Raji (cell line): ENCODE measurements around the gene GRIA4.

Source experiments
- POLR2A ChIP-seq: IDR thresholded peaks from 2 replicates; pipeline ENCODE4 v1.6.1; 2011; ENCODE audit warnings: low read depth, low read length, control low read depth; ENCODE audit not compliant: insufficient read depth

Gene GRIA4

GRCh38 chr11:105937331-105937730, 327.5 kb downstream of the GRIA4 start:
- TF ChIP-seq POLR2A = no peak

- no peak for TF ChIP-seq POLR2A
Observed at GRCh38 chr11:105937738-105938137, 327.9 kb downstream of the GRIA4 start.

- no peak for TF ChIP-seq POLR2A
Observed at GRCh38 chr11:105942921-105943320, 333.0 kb downstream of the GRIA4 start.

GRCh38 chr11:105948918-105949590, 339.2 kb downstream of the GRIA4 start:
- no peak for TF ChIP-seq POLR2A

GRCh38 chr11:105953886-105954285, 344.0 kb downstream of the GRIA4 start:
- no peak for TF ChIP-seq POLR2A

- no peak for TF ChIP-seq POLR2A
Observed at GRCh38 chr11:105960252-105961245, 350.7 kb downstream of the GRIA4 start.

- no peak for TF ChIP-seq POLR2A
Observed at GRCh38 chr11:105968021-105968697, 358.3 kb downstream of the GRIA4 start.

GRCh38 chr11:105969756-105970155, 359.9 kb downstream of the GRIA4 start:
- no peak for TF ChIP-seq POLR2A

GRCh38 chr11:105975128-105975527, 365.3 kb downstream of the GRIA4 start:
- TF ChIP-seq POLR2A = no peak

- TF ChIP-seq POLR2A = no peak
Observed at GRCh38 chr11:105979997-105980703, 370.3 kb downstream of the GRIA4 start.

- TF ChIP-seq POLR2A = no peak
Observed at GRCh38 chr11:105986554-105986953, 376.7 kb downstream of the GRIA4 start.

- no peak for TF ChIP-seq POLR2A
Observed at GRCh38 chr11:105988197-105988596, 378.3 kb downstream of the GRIA4 start.

GRCh38 chr11:105989124-105989523, 379.3 kb downstream of the GRIA4 start:
- TF ChIP-seq POLR2A = no peak

GRCh38 chr11:105991888-105992287, 382.0 kb downstream of the GRIA4 start:
- no peak for TF ChIP-seq POLR2A
